Brain microvascular endothelial cell (primary cell): ENCODE data around the gene PLPPR3.

Experiments used
- DNase-seq: peaks from one replicate; pipeline ENCODE4 v3.0.0-alpha.2; 2020
- H3K27ac ChIP-seq: fragments of 250-450 bp; sonication (Bioruptor Pico); 2 replicates; pipeline ENCODE4 v1.5.1; 2020; ENCODE audit warnings: mild to moderate bottlenecking, moderate library complexity
- H3K27me3 ChIP-seq: fragments of 250-450 bp; sonication (Bioruptor Pico); replicated peaks from 2 replicates; pipeline ENCODE4 v1.5.1; 2020; ENCODE audit warnings: mild to moderate bottlenecking
- H3K36me3 ChIP-seq: fragments of 250-450 bp; sonication (Bioruptor Pico); replicated peaks from 2 replicates; pipeline ENCODE4 v1.5.1; 2020; ENCODE audit warnings: mild to moderate bottlenecking
- H3K4me3 ChIP-seq: 2 replicates; pipeline ENCODE4 v1.5.1; 2011; ENCODE audit warnings: low read depth, mild to moderate bottlenecking, control low read depth, low read length, moderate library complexity
- in situ Hi-C: cut with HindIII; loops from 2 replicates; pipeline ENCODE4 v1.10.0; 2017; ENCODE audit warnings: low sequenced_read_pairs, low pct_ligation_motif_present
- TF ChIP-seq, protein P1 (sequence below): IDR thresholded peaks from 2 replicates; pipeline ENCODE4 v1.5.1; 2011; ENCODE audit warnings: low read depth, mild to moderate bottlenecking, moderate library complexity, low read length, control low read depth, inconsistent platforms; ENCODE audit errors: missing control alignments

Gene PLPPR3

DNA sequence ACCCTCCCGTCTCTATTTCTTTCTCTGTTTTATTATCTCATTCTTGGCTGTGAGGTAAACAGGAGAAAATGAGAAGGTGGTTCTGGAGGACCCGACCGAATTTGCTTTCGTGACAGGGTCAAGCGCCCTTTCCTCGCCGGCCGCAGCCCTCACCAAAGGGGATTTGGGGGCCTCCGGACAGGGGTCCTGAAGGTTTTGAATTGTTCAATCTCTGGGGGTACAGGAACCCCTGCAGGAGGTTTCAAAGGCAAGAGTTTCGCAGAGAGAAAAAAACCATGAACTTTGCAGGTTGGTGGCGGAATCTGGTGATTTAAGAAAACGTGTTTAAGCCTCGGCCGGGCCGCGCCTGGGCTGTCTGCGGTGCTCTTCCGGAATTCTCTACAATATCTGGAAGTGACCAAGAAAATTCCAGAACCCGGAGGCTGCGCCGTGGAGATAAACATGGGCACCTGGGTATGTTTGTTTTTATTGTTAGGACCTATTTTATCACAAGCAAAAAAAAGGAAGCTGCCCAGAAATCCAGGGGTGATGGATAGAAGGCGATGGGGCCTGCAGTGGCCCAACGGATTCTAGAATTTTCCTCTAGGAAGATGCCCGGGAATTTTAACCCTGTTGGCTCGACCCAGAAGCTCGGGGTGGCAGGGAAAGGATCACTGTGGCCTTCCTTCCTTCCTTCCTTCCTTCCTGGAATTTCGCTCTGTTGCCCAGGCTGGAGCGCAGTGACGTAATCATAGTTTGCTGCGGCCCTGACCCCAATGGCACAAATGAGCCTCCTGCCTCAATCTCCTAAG, 38.7 kb downstream of the PLPPR3 start:
- H3K36me3 ChIP-seq = no peaks in the 10 kb centered on the region
- in situ Hi-C loops = no loop called here
- TF ChIP-seq, protein P1, sequence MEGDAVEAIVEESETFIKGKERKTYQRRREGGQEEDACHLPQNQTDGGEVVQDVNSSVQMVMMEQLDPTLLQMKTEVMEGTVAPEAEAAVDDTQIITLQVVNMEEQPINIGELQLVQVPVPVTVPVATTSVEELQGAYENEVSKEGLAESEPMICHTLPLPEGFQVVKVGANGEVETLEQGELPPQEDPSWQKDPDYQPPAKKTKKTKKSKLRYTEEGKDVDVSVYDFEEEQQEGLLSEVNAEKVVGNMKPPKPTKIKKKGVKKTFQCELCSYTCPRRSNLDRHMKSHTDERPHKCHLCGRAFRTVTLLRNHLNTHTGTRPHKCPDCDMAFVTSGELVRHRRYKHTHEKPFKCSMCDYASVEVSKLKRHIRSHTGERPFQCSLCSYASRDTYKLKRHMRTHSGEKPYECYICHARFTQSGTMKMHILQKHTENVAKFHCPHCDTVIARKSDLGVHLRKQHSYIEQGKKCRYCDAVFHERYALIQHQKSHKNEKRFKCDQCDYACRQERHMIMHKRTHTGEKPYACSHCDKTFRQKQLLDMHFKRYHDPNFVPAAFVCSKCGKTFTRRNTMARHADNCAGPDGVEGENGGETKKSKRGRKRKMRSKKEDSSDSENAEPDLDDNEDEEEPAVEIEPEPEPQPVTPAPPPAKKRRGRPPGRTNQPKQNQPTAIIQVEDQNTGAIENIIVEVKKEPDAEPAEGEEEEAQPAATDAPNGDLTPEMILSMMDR = no peak
- H3K27me3 ChIP-seq = no peaks in the 10 kb centered on the region
- H3K27ac ChIP-seq = no peak overlapping the region
- H3K4me3 ChIP-seq = no peak overlapping the region
- no peak for DNase-seq

DNA sequence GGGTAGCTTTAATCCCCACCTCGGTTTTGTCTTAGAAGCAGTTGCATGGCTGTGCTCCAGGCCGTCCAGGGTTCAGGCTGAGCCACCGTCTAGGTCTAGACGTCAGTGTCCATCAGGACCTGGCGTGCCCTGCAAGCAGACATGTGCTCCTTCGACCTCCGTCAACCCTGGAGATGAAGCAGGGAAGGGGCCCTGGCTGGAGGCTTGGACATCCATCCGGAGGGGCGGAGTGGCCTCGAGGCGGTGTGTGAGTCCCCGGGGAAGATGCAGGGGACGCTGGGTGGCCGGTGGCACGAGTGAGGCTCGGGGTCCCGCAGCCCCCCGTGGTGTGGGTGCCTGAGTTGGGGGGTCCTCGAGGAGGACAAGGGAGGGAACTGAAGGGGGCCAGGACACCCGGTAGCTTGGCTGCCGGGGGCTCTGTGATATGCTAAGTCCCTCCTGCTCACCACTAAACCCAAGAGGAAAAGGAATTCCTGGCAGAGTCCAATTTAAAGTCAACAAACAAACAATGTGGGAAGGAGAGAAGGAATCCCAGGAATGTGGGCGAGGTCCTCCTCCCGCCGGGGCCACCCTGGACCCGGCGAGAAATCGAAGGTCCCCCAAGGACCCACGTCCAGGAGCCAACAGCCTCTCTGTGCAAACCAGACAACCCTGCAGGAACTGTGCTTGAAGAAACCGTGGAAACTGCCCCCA, 39.4 kb downstream of the PLPPR3 start:
- no peaks in the 10 kb centered on the region for H3K36me3 ChIP-seq
- TF ChIP-seq, protein P1 = no peak
- H3K4me3 ChIP-seq = no peak overlapping the region
- no peak overlapping the region for H3K27ac ChIP-seq
- no peaks in the 10 kb centered on the region for H3K27me3 ChIP-seq
- DNase-seq = no peak
- in situ Hi-C loops = no loop called here

DNA sequence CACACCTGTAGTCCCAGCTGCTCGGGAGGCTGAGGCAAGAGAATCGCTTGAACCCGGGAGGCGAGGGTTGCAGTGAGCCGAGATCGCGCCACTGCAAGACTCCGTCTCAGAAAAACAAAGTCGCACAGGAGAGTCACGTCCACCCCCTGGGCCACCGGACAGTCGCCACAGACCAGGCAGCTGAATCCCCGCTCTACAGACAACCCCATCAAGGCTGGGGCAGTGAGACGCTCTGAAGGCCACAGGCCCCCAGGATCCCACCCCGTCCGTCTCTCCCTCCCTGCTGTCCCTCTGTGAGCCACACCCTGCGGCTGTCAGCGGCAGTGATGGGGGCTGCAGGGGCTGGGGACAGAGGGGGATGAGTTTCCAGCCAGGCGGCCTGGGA, 40.0 kb downstream of the PLPPR3 start:
- TF ChIP-seq, protein P1 = no peak
- no peak for DNase-seq
- Histone ChIP-seq H3K27ac (no peak overlapping the region), H3K4me3 (no peak overlapping the region), H3K36me3 (no peaks in the 10 kb centered on the region), H3K27me3 (no peaks in the 10 kb centered on the region)
- in situ Hi-C loops = no loop called here

DNA sequence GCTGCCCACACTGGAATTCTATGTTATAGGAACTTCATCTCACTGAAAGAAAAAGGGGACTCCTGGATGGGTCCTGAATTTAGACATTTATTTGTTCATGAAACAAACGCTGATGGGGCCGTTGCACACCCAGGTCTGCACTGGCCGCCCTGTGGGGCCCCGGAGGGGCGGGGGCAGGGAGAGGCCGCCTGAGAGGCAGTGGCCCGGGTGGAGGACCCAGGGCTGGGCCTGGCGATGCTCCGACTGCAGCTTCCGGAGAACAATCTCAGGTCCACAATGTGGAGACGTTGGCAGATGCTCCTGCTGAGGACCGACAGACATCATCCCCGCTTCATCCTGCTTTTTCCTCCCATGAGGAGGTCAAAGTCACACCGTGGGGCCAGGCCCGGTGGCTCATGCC, 40.8 kb downstream of the PLPPR3 start:
- Histone ChIP-seq H3K36me3 (no peaks in the 10 kb centered on the region), H3K27ac (no peak overlapping the region), H3K4me3 (no peak overlapping the region), H3K27me3 (no peaks in the 10 kb centered on the region)
- TF ChIP-seq, protein P1 = no peak
- in situ Hi-C loops = no loop called here
- DNase-seq = no peak

DNA sequence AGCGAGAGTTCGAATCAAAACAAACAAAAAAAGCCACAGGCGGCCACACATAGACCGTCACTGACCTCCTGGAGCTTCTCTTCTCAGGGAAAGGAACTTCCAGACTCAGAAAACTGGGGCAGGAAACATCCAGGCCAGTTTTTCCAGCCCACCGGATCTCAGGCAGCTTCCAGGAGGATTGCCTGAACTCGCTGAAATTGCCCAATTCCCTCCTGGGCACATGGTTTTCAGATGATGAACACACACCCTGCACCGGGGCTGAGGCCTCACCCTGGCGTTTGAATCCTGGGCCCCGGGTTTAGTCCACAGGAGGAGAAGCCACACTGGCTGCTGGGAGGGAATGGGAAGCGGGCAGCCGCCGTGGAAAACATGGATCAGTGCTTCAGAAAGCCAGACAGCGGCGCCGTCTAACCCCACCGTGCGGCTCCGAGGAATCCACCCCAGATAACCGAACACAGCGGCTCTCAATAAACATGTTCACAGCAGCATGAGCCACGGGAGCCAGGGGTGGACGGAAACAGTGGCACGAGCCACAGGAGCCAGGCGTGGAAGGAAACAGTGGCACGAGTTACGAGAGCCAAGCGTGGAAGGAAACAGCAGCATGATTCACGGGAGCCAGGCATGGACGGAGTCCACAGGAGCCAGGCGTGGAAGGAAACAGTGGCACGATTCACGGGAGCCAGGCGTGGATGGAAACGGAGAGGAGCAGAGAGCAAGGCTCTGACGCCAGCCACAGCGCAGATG, 42.7 kb downstream of the PLPPR3 start:
- H3K36me3 ChIP-seq = no peaks in the 10 kb centered on the region

More for the DNA sequence above, 42.7 kb downstream of the PLPPR3 start:
- TF ChIP-seq, protein P1 = no peak
- peak overlapping the region; percentile 45 for H3K27ac ChIP-seq
- H3K27me3 ChIP-seq = no peaks in the 10 kb centered on the region
- in situ Hi-C loops = no loop called here
- no peak overlapping the region for H3K4me3 ChIP-seq
- DNase-seq = peak; percentile 93
